Right hindlimb (tissue), 1 donor: ENCODE measurements around the gene BRD7.
A peak's percentile ranks its signal among the peaks of the same experiment; 100 is the strongest.

Source experiments
- DNase-seq: peaks from one replicate; pipeline ENCODE4 v3.0.0-alpha.2; 2018

BRD7 gene

DNA sequence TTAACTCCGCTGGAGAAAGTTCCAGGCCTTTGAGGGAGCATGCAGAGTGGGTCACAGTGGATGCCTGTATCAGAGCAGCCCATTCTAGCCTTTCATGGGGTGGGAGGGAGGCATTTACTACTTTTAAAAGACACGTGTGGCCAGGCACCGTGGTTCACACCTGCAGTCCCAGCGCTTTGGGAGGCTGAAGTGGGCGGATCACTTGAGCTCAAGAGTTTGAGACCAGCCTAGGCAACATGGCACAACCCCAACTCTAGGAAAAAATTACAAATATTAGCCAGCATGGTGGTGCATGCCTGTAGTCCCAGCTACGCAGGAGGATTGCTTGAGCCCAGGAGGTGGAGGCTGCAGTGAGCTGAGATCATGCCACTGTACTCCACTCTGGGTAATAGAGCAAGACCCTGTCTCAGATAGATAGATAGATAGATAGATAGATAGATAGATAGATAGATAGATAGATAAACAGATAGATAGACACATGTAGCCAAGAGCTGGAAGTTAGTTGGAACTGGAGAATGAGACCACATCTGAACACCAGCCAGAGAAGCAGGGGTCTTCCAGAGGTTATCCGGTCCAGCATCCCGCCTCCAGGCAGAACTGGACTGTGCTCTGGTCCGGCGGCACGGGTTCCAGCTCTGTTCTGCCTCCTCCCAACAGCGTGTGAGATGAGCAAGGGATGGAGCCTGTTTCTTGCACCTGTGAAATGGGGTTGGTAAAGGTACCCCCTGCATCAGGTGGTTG, 98.8 kb downstream of the BRD7 start:
- DNase-seq: no peak

- DNase-seq: peak; percentile 11
Observed at GRCh38 chr16:50269061-50269705, 99.6 kb downstream of the BRD7 start.

DNA sequence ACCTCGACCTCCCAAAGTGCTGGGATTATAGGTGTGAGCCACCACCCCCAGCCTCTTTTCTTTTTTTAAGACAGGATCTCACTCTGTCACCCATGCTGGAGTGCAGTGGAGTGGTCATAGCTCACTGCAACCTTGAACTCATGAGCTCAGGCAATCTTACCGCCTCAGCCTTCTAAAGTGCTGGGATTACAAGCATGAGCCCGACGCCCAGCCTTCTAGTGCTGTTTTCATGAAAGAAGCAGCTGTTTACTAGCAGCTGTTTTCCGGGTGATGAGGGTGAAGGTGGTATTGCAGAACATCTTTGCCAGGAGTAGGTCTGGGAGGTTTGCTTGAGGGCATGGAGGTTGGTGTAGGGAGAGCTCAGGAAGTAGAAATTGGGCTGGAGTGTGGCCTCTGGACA, 100.4 kb downstream of the BRD7 start:
- no peak for DNase-seq

DNA sequence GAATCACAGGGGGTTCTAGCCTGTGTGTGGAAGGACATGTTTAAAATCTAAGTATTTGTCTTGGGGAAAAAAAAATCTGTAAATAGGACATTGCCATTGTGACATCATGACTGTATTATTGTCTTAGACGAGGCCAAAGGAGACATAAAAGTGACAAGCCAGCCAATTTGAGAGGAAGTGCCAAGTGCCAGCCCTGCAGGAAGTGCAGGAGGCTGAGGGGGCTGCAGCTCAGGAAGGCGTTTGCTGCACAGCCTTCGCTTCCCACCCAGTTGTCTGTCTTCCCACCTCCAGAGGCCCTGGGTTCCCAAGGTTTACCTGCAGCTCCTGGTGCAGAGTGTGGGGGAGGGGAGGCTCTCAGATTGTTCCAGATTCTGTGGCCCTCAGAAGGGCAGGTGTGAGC, 101.1 kb downstream of the BRD7 start:
- DNase-seq: peak; percentile 23

- peak; percentile 24 for DNase-seq
Observed at GRCh38 chr16:50267151-50267631, 101.6 kb downstream of the BRD7 start.

DNA sequence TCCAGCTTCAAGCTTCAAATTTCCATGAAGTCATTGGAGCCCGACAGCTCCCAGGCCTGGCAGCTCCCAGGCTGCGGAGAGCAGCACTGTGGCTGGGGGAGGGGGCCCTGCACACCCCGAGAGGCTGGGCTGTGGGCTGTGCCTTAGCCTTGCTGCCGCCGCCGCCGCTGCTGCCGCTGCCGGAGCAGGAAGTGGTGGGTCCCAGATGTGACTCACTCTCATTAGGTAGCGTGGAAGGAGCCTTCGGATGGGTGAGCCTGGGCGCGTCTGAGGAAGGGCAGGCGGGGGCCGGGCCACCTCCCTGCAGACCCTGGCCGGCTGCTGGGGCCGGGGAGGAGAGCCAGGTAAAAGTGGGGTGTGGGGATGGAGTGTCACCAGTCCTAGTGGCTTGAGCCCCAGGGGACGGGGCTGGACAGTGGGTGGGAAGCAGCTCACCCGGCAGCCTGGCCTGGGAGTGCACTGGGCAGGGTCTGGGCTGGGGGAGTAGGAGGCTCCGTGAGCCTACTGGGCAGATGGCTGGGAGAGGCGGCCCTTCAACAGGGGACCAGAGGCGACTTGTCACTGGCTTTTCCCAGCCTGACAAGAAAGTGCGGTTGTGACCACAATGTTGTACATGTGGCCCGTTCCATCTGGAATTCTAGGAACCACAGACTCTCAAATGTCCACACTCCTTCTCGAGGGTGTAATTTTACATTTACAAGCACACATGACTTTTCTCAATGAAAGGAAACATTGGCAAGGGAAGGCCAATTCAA, 102.3 kb downstream of the BRD7 start, which contains the start of gene ADCY7:
TSS of gene ADCY7 (plus strand) at position 215 of the 755 bp plus-strand sequence. CDS start 21,629 bp downstream, outside the sequence.
- DNase-seq: peak; percentile 85
